ENCODE data around the gene DENND1A.

DNA sequence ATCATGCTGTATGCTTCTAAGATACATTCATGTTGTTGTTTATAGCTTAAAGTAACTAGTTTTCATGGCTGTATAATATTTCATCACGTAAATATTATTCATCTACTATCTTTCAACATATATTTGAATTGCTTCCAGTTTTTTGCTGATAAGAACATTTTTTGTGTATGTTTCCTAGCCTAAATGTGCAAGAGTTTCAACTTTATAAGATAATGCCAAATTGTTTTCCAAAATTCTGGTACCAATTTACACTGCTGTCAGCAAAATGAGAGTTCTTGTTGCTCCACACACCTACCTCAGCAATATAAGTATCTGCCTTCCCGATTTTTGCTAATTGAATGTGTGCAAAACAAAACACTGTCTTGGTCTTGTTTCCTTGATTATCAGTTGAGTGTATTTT is 395.6 kb downstream of the DENND1A start:
- TF ChIP-seq, protein P1, sequence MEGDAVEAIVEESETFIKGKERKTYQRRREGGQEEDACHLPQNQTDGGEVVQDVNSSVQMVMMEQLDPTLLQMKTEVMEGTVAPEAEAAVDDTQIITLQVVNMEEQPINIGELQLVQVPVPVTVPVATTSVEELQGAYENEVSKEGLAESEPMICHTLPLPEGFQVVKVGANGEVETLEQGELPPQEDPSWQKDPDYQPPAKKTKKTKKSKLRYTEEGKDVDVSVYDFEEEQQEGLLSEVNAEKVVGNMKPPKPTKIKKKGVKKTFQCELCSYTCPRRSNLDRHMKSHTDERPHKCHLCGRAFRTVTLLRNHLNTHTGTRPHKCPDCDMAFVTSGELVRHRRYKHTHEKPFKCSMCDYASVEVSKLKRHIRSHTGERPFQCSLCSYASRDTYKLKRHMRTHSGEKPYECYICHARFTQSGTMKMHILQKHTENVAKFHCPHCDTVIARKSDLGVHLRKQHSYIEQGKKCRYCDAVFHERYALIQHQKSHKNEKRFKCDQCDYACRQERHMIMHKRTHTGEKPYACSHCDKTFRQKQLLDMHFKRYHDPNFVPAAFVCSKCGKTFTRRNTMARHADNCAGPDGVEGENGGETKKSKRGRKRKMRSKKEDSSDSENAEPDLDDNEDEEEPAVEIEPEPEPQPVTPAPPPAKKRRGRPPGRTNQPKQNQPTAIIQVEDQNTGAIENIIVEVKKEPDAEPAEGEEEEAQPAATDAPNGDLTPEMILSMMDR (IDR thresholded peaks at IDR 0.05; ENCODE audit: low read depth, low read length, missing input control), result no peak
- TF ChIP-seq, protein P2, sequence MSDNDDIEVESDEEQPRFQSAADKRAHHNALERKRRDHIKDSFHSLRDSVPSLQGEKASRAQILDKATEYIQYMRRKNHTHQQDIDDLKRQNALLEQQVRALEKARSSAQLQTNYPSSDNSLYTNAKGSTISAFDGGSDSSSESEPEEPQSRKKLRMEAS (IDR thresholded peaks at IDR 0.05), result no peak
- TF ChIP-seq JUND (IDR thresholded peaks at IDR 0.05) (no peak), YY1 (IDR thresholded peaks at IDR 0.05) (no peak), GABPA (IDR thresholded peaks at IDR 0.05 in 1 of 2, conservative IDR thresholded peaks at IDR 0.05 in 1 of 2) (no peak), TAF1 (conservative IDR thresholded peaks at IDR 0.05) (no peak), EGR1 (IDR thresholded peaks at IDR 0.05; ENCODE audit: low read depth in 2 of 2) (no peak), SP1 (IDR thresholded peaks at IDR 0.05) (no peak)
- TF ChIP-seq, protein P3, sequence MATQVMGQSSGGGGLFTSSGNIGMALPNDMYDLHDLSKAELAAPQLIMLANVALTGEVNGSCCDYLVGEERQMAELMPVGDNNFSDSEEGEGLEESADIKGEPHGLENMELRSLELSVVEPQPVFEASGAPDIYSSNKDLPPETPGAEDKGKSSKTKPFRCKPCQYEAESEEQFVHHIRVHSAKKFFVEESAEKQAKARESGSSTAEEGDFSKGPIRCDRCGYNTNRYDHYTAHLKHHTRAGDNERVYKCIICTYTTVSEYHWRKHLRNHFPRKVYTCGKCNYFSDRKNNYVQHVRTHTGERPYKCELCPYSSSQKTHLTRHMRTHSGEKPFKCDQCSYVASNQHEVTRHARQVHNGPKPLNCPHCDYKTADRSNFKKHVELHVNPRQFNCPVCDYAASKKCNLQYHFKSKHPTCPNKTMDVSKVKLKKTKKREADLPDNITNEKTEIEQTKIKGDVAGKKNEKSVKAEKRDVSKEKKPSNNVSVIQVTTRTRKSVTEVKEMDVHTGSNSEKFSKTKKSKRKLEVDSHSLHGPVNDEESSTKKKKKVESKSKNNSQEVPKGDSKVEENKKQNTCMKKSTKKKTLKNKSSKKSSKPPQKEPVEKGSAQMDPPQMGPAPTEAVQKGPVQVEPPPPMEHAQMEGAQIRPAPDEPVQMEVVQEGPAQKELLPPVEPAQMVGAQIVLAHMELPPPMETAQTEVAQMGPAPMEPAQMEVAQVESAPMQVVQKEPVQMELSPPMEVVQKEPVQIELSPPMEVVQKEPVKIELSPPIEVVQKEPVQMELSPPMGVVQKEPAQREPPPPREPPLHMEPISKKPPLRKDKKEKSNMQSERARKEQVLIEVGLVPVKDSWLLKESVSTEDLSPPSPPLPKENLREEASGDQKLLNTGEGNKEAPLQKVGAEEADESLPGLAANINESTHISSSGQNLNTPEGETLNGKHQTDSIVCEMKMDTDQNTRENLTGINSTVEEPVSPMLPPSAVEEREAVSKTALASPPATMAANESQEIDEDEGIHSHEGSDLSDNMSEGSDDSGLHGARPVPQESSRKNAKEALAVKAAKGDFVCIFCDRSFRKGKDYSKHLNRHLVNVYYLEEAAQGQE (IDR thresholded peaks at IDR 0.05), result no peak
- TF ChIP-seq, protein P4, sequence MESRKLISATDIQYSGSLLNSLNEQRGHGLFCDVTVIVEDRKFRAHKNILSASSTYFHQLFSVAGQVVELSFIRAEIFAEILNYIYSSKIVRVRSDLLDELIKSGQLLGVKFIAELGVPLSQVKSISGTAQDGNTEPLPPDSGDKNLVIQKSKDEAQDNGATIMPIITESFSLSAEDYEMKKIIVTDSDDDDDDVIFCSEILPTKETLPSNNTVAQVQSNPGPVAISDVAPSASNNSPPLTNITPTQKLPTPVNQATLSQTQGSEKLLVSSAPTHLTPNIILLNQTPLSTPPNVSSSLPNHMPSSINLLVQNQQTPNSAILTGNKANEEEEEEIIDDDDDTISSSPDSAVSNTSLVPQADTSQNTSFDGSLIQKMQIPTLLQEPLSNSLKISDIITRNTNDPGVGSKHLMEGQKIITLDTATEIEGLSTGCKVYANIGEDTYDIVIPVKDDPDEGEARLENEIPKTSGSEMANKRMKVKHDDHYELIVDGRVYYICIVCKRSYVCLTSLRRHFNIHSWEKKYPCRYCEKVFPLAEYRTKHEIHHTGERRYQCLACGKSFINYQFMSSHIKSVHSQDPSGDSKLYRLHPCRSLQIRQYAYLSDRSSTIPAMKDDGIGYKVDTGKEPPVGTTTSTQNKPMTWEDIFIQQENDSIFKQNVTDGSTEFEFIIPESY (IDR thresholded peaks at IDR 0.05), result no peak
